HG02981 (cell line): Measurements from ENCODE around the gene ABCC1.
"Not testable (repeated sequence)": the region's sequence is repeated elsewhere in the genome, so short reads cannot be mapped to it uniquely, and the experiment has no call there.

Source experiments
- ATAC-seq: cut with Tn5 transposase; IDR thresholded peaks from one replicate; pipeline ENCODE4 v1.9.1; 2021; ENCODE audit warnings: mild to moderate bottlenecking, moderate library complexity; ENCODE audit not compliant: unreplicated experiment

ABCC1 gene

GRCh38 chr16:15942931-15943690 is 6.3 kb upstream of the ABCC1 start:
- no peak for ATAC-seq

GRCh38 chr16:15946257-15947044 is 3.0 kb upstream of the ABCC1 start:
- ATAC-seq: no peak

GRCh38 chr16:15947983-15948509 is 1.4 kb upstream of the ABCC1 start:
- no peak for ATAC-seq

GRCh38 chr16:15948532-15949209 is 745 bp upstream of the ABCC1 start:
- no peak for ATAC-seq

- ATAC-seq: no peak
Measured at GRCh38 chr16:15950161-15950854, 892 bp downstream of the ABCC1 start.

- ATAC-seq: no peak
Measured at GRCh38 chr16:15950869-15951268, 1.5 kb downstream of the ABCC1 start.

GRCh38 chr16:15951852-15952251 is 2.4 kb downstream of the ABCC1 start:
- no peak for ATAC-seq

- ATAC-seq: no peak
Measured at GRCh38 chr16:15952265-15952711, 2.9 kb downstream of the ABCC1 start.

- ATAC-seq: no peak
Measured at GRCh38 chr16:15953477-15953876, 4.1 kb downstream of the ABCC1 start.

GRCh38 chr16:15953929-15954813 is 4.8 kb downstream of the ABCC1 start:
- ATAC-seq: no peak

GRCh38 chr16:15954814-15955151 is 5.4 kb downstream of the ABCC1 start:
- ATAC-seq: no peak

- ATAC-seq: no peak
Measured at GRCh38 chr16:15955425-15955824, 6.0 kb downstream of the ABCC1 start.

GRCh38 chr16:15956106-15956505 is 6.7 kb downstream of the ABCC1 start:
- not testable (repeated sequence) for ATAC-seq

- no peak for ATAC-seq
Measured at GRCh38 chr16:15958703-15959348, 9.4 kb downstream of the ABCC1 start.

- no peak for ATAC-seq
Measured at GRCh38 chr16:15960124-15960971, 10.9 kb downstream of the ABCC1 start.

- no peak for ATAC-seq
Measured at GRCh38 chr16:15961060-15961511, 11.7 kb downstream of the ABCC1 start.

- no peak for ATAC-seq
Measured at GRCh38 chr16:15961571-15962090, 12.2 kb downstream of the ABCC1 start.

- ATAC-seq: no peak
Measured at GRCh38 chr16:15963307-15963910, 14.0 kb downstream of the ABCC1 start.
